ENCODE measurements around the gene NEDD8. TPM values are rescaled to one million over a fixed set of nuclear protein-coding genes. Genes with fewer than 3 reads are reported as not detected.
A peak's percentile ranks its signal among the peaks of the same experiment; 100 is the strongest.

The NEDD8 gene
- total RNA-seq, 2 experiments from 2014 or later = 187 to 217 TPM

- DNase-seq (peak; percentile 93), ATAC-seq (peak; percentile 93)
- Mint-ChIP-seq H3K4me3 (peak within 1 kb of the TSS; percentile 90), H3K4me1 (peaks cover 50% of the 10 kb centered on the region), H3K27me3 (no peaks in the 10 kb centered on the region), H3K27ac (peak within 1 kb of the TSS; percentile 93), H3K9me3 (ENCODE audit: low read depth) (peaks cover 2% of the 10 kb centered on the region), H3K36me3 (ENCODE audit: low read depth) (peaks cover 48% of the 10 kb centered on the region)
- POLR2A ChIA-PET = interaction anchor here (1.0 to 2.5 kb wide), 7 partner anchors 17 to 81 kb away, joined by 4 to 13 read pairs (median 7); partner anchors contain the start of genes CHMP4A, DCAF11, EMC9 and IRF9
- intact Hi-C loops (cut with DNase I, micrococcal nuclease) = loop anchor here (1.0 kb wide), 9 partner anchors 18 to 247 kb away; partner anchors contain the start of genes CHMP4A (in 2 of the 2), GMPR2 (in 2 of the 2), NEDD8 (in 2 of the 2) and DCAF11 (in 1 of the 2)
- CTCF ChIA-PET = interaction anchor here (0.8 to 2.8 kb wide), 14 partner anchors 14 to 242 kb away, joined by 3 to 13 read pairs (median 4); partner anchors contain the start of genes CHMP4A, CIDEB, IRF9 and MDP1
Observed at GRCh38 chr14:24195186-24196070, 36.7 kb downstream of the NEDD8 start, which contains the start of gene TM9SF1. Gene TM9SF1, minus strand, starts transcription at chr14:24195441. Its CDS starts 422 bp downstream, at chr14:24195019.

- peaks cover 2% of the 10 kb centered on the region for H3K9me3 Mint-ChIP-seq (ENCODE audit: low read depth)
- H3K36me3 Mint-ChIP-seq (ENCODE audit: low read depth) = peaks cover 47% of the 10 kb centered on the region
- ATAC-seq (no peak), DNase-seq (no peak)
- intact Hi-C loops (cut with DNase I, micrococcal nuclease) = loop anchor here (1.0 kb wide), 9 partner anchors 18 to 247 kb away; partner anchors contain the start of genes CHMP4A (in 2 of the 2), GMPR2 (in 2 of the 2), NEDD8 (in 2 of the 2) and DCAF11 (in 1 of the 2)
- H3K4me3 Mint-ChIP-seq = peak overlapping the region; percentile 90
- H3K4me1 Mint-ChIP-seq = peaks cover 54% of the 10 kb centered on the region
- H3K27me3 Mint-ChIP-seq = no peaks in the 10 kb centered on the region
- CTCF ChIA-PET = interaction anchor here (0.8 to 2.8 kb wide), 9 partner anchors 14 to 139 kb away, joined by 3 to 13 read pairs (median 4); partner anchors contain the start of genes CHMP4A, CIDEB, IRF9 and LTB4R2
- POLR2A ChIA-PET = interaction anchor here (1.5 to 2.5 kb wide), 5 partner anchors 18 to 80 kb away, joined by 5 to 13 read pairs (median 7); partner anchors contain the start of genes CHMP4A, DCAF11, EMC9 and IRF9
- peak overlapping the region; percentile 88 for H3K27ac Mint-ChIP-seq
Observed at GRCh38 chr14:24194873-24195185, 37.3 kb downstream of the NEDD8 start.

- H3K9me3 Mint-ChIP-seq (ENCODE audit: low read depth) = peaks cover 2% of the 10 kb centered on the region
- ChIA-PET CTCF (interaction anchor here (1.1 to 2.8 kb wide), 6 partner anchors 20 to 139 kb away, joined by 3 to 13 read pairs (median 4); partner anchors contain the start of genes CHMP4A, CIDEB, LTB4R2 and PSME2), POLR2A (interaction anchor here (1.9 to 2.5 kb wide), 2 partner anchors 33 to 47 kb away, joined by 5 to 11 read pairs; partner anchors contain the start of genes IRF9, PSME2 and RNF31)
- H3K4me3 Mint-ChIP-seq = peak overlapping the region; percentile 90
- ATAC-seq (no peak), DNase-seq (no peak)
- H3K27ac Mint-ChIP-seq = peak overlapping the region; percentile 88
- H3K36me3 Mint-ChIP-seq (ENCODE audit: low read depth) = peaks cover 45% of the 10 kb centered on the region
- intact Hi-C loops (cut with DNase I, micrococcal nuclease) = no loop called here
- H3K27me3 Mint-ChIP-seq = no peaks in the 10 kb centered on the region
- peaks cover 57% of the 10 kb centered on the region for H3K4me1 Mint-ChIP-seq
Observed at GRCh38 chr14:24194186-24194872, 37.8 kb downstream of the NEDD8 start.

GRCh38 chr14:24192933-24193332 is 39.2 kb downstream of the NEDD8 start:
- no peak for DNase-seq

GRCh38 chr14:24190416-24190815 is 41.8 kb downstream of the NEDD8 start:
- DNase-seq = no peak
- Mint-ChIP-seq H3K27me3 (no peaks in the 10 kb centered on the region), H3K4me3 (no peak overlapping the region), H3K36me3 (ENCODE audit: low read depth) (peaks cover 42% of the 10 kb centered on the region), H3K4me1 (peaks cover 53% of the 10 kb centered on the region), H3K27ac (no peak overlapping the region), H3K9me3 (ENCODE audit: low read depth) (no peaks in the 10 kb centered on the region)
- CTCF ChIA-PET = interaction anchor here (0.7 to 2.7 kb wide), 3 partner anchors 22 to 83 kb away, joined by 4 to 13 read pairs (median 5); partner anchors contain the start of genes CHMP4A and TINF2
- POLR2A ChIA-PET = no interaction called here
- intact Hi-C loops (cut with DNase I, micrococcal nuclease) = no loop called here
- no peak for ATAC-seq

More at GRCh38 chr14:24192933-24193332, 39.2 kb downstream of the NEDD8 start:
- Mint-ChIP-seq H3K4me3 (no peak overlapping the region), H3K4me1 (peaks cover 56% of the 10 kb centered on the region), H3K9me3 (ENCODE audit: low read depth) (no peaks in the 10 kb centered on the region), H3K36me3 (ENCODE audit: low read depth) (peaks cover 37% of the 10 kb centered on the region), H3K27me3 (no peaks in the 10 kb centered on the region), H3K27ac (peak overlapping the region; percentile 10)
- intact Hi-C loops (cut with DNase I, micrococcal nuclease) = no loop called here
- POLR2A ChIA-PET = interaction anchor here (0.6 kb wide), 1 partner anchor 87 kb away, joined by 5 read pairs; no protein-coding TSS in a partner anchor
- CTCF ChIA-PET = no interaction called here
- no peak for ATAC-seq

- Mint-ChIP-seq H3K27ac (peak overlapping the region; percentile 51), H3K4me1 (peaks cover 46% of the 10 kb centered on the region), H3K27me3 (no peaks in the 10 kb centered on the region), H3K9me3 (ENCODE audit: low read depth) (no peaks in the 10 kb centered on the region), H3K36me3 (ENCODE audit: low read depth) (peaks cover 45% of the 10 kb centered on the region), H3K4me3 (no peak overlapping the region)
- DNase-seq (no peak), ATAC-seq (no peak)
- CTCF ChIA-PET = interaction anchor here (0.5 to 2.7 kb wide), 9 partner anchors 14 to 143 kb away, joined by 3 to 14 read pairs (median 7); partner anchors contain the start of genes CHMP4A, IRF9, TINF2 and TSSK4
- POLR2A ChIA-PET = interaction anchor here (0.6 to 1.3 kb wide), 4 partner anchors 21 to 54 kb away, joined by 3 to 10 read pairs (median 3); partner anchors contain the start of genes IRF9, PSME1 and TINF2
- intact Hi-C loops (cut with DNase I, micrococcal nuclease) = loop anchor here in 1 of 2 experiments (1.0 to 2.0 kb wide), 3 partner anchors 17 to 75 kb away; partner anchors contain the start of genes DCAF11, NRL, REC8 and TINF2
Observed at GRCh38 chr14:24189460-24189859, 42.7 kb downstream of the NEDD8 start.

- no peak for DNase-seq
- H3K4me3 Mint-ChIP-seq = peak overlapping the region; percentile 89
- H3K36me3 Mint-ChIP-seq (ENCODE audit: low read depth) = peaks cover 42% of the 10 kb centered on the region
- ChIA-PET POLR2A (interaction anchor here (0.5 to 2.0 kb wide), 11 partner anchors 8 to 242 kb away, joined by 3 to 10 read pairs (median 3); partner anchors contain the start of genes CHMP4A, DCAF11, IRF9 and NRL), CTCF (interaction anchor here (0.5 to 2.7 kb wide), 13 partner anchors 13 to 144 kb away, joined by 3 to 14 read pairs (median 4); partner anchors contain the start of genes CHMP4A, IRF9, PSME2 and TINF2)
- H3K4me1 Mint-ChIP-seq = peaks cover 42% of the 10 kb centered on the region
- H3K27me3 Mint-ChIP-seq = no peaks in the 10 kb centered on the region
- no peak for ATAC-seq
- peak overlapping the region; percentile 51 for H3K27ac Mint-ChIP-seq
- intact Hi-C loops (cut with DNase I, micrococcal nuclease) = loop anchor here in 1 of 2 experiments (1.0 to 2.0 kb wide), 3 partner anchors 16 to 75 kb away; partner anchors contain the start of genes DCAF11, NRL, REC8 and TINF2
- H3K9me3 Mint-ChIP-seq (ENCODE audit: low read depth) = no peaks in the 10 kb centered on the region
Observed at GRCh38 chr14:24189059-24189375, 43.1 kb downstream of the NEDD8 start.

- H3K27me3 Mint-ChIP-seq = no peaks in the 10 kb centered on the region
- H3K4me1 Mint-ChIP-seq = peaks cover 40% of the 10 kb centered on the region
- DNase-seq (peak; percentile 97), ATAC-seq (peak; percentile 92)
- peak within 1 kb of the TSS; percentile 89 for H3K4me3 Mint-ChIP-seq
- POLR2A ChIA-PET = interaction anchor here (0.5 to 2.0 kb wide), 12 partner anchors 8 to 243 kb away, joined by 3 to 10 read pairs (median 4); partner anchors contain the start of genes CHMP4A, DCAF11, IRF9 and NRL
- CTCF ChIA-PET = interaction anchor here (0.6 to 2.7 kb wide), 13 partner anchors 13 to 144 kb away, joined by 3 to 14 read pairs (median 4); partner anchors contain the start of genes CHMP4A, IRF9, PSME2 and TINF2
- peaks cover 42% of the 10 kb centered on the region for H3K36me3 Mint-ChIP-seq (ENCODE audit: low read depth)
- H3K9me3 Mint-ChIP-seq (ENCODE audit: low read depth) = no peaks in the 10 kb centered on the region
- intact Hi-C loops (cut with DNase I, micrococcal nuclease) = loop anchor here (1.0 to 2.0 kb wide), 13 partner anchors 16 to 111 kb away; partner anchors contain the start of genes DCAF11 (in 2 of the 2), IRF9 (in 2 of the 2), NRL (in 2 of the 2) and PSME1 (in 2 of the 2)
- peak within 1 kb of the TSS; percentile 83 for H3K27ac Mint-ChIP-seq
Observed at GRCh38 chr14:24188251-24189058, 43.7 kb downstream of the NEDD8 start, which contains the start of gene IPO4. Gene IPO4, minus strand, starts transcription at chr14:24188816. Its CDS starts 29 bp downstream, at chr14:24188787.

GRCh38 chr14:24187539-24187915 is 44.6 kb downstream of the NEDD8 start:
- peaks cover 35% of the 10 kb centered on the region for H3K4me1 Mint-ChIP-seq
- H3K27me3 Mint-ChIP-seq = no peaks in the 10 kb centered on the region
- H3K4me3 Mint-ChIP-seq = peak overlapping the region; percentile 89
- CTCF ChIA-PET = interaction anchor here (0.9 to 2.0 kb wide), 6 partner anchors 14 to 121 kb away, joined by 3 to 8 read pairs (median 4); partner anchors contain the start of genes CIDEB, GMPR2, MDP1 and NEDD8
- no peak for ATAC-seq
- POLR2A ChIA-PET = interaction anchor here (1.9 to 2.0 kb wide), 2 partner anchors 26 to 73 kb away, joined by 5 to 6 read pairs; partner anchors contain the start of genes CHMP4A, DCAF11 and NRL
- H3K27ac Mint-ChIP-seq = peak overlapping the region; percentile 83
- no peaks in the 10 kb centered on the region for H3K9me3 Mint-ChIP-seq (ENCODE audit: low read depth)
- intact Hi-C loops (cut with DNase I, micrococcal nuclease) = no loop called here
- no peak for DNase-seq
- H3K36me3 Mint-ChIP-seq (ENCODE audit: low read depth) = peaks cover 41% of the 10 kb centered on the region

All from activated CD4-positive, alpha-beta T cell treated with anti-CD3 and anti-CD28 coated beads for 36 hours (primary cell).